ENCODE data around the gene CYP1B1.
"Not testable (repeated sequence)": the region's sequence is repeated elsewhere in the genome, so short reads cannot be mapped to it uniquely, and the experiment has no call there.

Gene CYP1B1

DNA sequence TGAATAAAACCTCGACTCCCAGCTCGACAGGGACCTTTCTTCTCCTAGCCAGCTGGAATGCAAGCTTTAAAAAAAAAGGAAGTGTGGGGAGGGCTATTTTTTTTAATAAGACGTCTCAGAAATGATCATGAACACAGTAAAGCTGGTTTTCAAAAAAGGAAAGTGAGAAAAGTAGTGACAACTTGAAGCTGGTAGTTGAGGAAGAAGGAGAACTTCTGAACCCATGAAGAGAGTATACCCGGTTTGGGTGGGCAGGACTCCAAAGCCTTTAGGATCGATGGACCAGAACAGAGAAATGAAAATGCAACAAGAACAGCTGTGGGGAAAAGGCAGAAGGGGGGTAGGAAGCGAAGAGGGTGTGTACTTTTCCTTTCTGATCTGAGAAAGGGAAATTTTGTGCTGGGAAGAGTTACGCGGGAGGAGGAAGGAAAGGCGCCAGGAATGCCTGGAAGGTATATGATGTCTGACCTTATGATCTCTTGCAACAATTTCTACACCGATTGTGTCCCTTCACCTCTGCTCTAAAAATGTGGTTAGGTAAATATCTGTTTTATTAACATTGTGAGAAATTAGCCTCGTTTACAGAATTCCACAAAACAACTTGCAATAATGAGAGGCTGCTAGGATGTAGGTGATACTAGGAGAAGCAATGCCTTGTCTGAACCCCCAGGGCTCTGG, 22.6 kb upstream of the CYP1B1 start:
- DNase-seq: no peak

- DNase-seq: no peak
Observed at GRCh38 chr2:38097988-38098385, 22.0 kb upstream of the CYP1B1 start.

DNA sequence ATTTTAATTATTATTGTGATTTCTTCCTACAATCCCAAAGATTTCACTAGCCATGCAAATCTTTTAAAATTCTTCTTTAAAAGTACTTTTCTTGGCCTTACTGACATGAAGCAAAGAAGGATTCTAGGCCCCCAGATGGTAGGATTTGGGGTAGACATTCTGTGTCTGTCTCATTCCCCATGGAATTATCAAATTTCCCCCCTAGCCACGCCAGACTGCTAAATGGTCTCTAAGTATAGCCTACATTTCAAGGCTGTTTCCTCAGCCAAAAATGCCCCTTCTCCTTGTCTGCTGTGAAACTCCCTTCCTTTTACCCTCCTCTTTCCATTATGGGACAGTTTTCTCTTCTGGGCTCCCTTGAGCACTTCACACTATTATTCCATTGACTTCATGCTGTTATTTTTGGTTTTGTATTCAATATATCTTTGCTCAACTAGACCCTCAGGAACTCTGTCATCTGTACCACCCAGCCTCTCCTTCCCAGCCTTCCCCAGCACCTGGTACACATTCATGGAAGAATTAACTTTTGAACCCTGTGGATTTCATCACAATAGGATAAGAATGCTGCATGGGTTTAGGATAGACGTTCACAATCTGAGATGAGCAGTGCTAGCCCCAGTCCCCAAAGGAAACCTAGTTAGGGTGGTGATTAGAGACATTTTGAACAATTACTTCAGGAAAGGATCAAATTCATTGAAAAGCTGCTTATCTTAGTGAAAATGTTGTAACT, 21.5 kb upstream of the CYP1B1 start:
- DNase-seq: no peak

GRCh38 chr2:38095996-38096861, 20.3 kb upstream of the CYP1B1 start:
- no peak for DNase-seq

- DNase-seq: no peak
Observed at GRCh38 chr2:38095079-38095995, 19.4 kb upstream of the CYP1B1 start.

- DNase-seq: no peak
Observed at GRCh38 chr2:38093527-38094165, 17.7 kb upstream of the CYP1B1 start.

DNA sequence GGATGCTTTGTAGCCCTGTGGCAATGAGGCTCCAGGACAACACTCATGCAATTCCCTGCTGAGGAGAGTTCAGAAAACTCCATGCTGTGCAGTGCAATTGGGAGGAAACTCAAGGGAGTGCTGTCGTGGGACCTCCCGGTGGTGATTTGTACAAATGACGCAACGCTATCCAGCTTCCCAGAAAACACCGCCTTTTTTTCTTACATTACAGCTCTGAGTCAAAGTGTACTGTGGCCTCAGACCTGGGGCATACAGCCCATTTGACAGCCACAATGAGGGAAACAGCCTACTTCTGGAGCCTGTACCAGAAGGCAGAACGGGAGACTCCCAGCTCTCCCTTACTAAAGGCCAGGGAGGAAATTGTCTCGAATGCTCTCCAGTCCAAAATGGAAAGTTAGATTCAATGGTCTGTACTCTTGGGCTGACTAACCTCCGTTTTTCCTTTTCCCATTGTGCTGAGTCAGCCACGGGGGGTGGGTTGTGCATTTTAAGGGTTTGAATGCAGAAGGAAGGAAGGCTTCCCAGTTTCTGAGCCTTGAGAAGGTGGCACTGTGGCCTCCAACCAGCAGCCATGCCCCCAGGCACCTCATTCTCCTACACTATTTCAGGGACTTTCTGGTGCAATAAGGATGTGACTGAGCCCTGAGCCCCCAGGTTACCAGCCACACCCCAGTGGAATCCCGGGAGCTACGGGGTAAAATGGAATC, 16.4 kb upstream of the CYP1B1 start:
- no peak for DNase-seq

DNA sequence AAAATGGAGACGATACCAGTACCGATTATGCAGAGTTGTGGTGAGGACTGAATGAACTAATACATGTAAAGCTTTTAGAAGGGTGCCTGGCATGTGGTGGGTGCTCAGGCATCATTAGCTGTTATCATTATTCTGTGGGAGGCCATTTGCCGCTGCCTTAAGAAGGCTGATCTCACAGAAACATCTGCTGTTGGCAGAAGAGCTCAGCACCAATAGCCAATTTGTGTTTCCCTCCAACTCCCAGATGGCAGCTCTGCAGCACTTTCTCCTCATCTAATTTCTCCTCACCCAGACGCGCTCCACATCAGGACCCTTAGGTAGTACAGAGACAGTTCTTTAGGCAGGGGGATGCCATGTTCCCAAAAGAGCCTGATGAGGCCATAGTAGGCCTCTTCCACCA, 15.8 kb upstream of the CYP1B1 start:
- DNase-seq: no peak

- no peak for DNase-seq
Observed at GRCh38 chr2:38090928-38091327, 15.0 kb upstream of the CYP1B1 start.

DNA sequence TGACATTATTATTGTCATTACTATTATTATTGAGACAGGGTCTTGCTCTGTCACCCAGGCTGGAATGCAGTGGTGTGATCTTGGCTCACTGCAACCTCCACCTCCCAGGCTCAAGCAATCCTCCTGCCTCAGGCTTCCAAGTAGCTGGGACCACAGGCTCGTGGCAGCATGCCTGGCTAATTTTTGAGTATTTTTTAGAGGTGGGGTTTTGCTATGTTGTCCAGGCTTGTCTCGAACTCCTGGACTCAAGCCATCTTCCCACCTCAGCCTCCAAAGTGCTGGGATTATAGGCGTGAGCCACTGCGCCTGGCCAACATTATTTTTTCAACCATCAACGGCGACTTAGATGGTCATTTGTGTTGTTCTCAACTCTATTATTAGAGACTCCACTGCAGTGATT, 14.3 kb upstream of the CYP1B1 start:
- DNase-seq: not testable (repeated sequence)

DNA sequence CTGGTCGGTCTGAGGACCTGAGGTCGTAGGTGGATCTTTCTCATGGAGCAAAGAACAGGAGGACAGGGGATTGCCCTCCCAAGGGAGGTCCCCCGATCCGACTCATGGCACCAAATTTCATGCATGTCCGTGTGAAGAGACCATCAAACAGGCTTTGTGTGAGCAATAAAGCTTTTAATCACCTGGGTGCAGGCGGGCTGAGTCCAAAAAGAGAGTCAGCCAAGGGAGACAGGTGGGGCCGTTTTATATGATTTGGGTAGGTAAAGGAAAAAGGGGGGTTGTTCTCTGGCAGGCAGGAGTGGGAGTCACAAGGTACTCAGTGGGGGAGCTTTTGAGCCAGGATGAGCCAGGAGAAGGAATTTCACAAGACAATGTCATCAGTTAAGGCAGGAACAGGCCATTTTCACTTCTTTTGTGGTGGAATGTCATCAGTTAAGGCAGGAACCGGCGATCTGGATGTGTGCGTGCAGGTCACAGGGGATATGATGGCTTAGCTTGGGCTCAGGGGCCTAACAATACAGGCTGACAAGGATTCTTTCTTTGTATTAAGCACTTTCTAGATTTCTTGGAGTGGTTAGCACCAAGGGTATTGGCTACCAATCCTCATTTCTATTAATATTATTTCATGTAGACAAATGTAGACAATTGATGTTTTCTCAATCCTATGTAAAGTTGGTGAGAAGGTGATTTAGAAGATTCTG, 10.2 kb upstream of the CYP1B1 start:
- not testable (repeated sequence) for DNase-seq

- not testable (repeated sequence) for DNase-seq
Observed at GRCh38 chr2:38084556-38084955, 8.6 kb upstream of the CYP1B1 start.

DNA sequence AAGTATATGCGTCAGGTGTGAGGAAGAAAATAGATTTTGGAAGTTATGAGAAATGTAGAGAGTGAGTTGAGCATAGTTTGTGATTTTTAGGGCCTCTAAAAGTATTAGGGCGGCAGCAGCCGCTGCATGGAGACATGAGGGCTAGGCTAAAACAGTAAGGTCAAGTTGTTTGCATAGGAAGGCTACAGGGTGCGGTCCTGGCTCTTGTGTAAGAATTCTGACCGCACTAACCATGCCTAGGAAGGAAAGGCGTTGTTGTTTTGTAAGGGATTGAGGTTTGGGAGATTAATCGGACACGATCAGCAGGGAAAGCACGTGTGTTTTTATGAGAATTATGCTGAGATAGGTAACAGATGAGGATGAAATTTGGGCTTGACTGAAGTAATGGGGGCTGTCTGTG, 6.8 kb upstream of the CYP1B1 start:
- not testable (repeated sequence) for DNase-seq

- DNase-seq: no peak
Observed at GRCh38 chr2:38080346-38080745, 4.4 kb upstream of the CYP1B1 start.

DNA sequence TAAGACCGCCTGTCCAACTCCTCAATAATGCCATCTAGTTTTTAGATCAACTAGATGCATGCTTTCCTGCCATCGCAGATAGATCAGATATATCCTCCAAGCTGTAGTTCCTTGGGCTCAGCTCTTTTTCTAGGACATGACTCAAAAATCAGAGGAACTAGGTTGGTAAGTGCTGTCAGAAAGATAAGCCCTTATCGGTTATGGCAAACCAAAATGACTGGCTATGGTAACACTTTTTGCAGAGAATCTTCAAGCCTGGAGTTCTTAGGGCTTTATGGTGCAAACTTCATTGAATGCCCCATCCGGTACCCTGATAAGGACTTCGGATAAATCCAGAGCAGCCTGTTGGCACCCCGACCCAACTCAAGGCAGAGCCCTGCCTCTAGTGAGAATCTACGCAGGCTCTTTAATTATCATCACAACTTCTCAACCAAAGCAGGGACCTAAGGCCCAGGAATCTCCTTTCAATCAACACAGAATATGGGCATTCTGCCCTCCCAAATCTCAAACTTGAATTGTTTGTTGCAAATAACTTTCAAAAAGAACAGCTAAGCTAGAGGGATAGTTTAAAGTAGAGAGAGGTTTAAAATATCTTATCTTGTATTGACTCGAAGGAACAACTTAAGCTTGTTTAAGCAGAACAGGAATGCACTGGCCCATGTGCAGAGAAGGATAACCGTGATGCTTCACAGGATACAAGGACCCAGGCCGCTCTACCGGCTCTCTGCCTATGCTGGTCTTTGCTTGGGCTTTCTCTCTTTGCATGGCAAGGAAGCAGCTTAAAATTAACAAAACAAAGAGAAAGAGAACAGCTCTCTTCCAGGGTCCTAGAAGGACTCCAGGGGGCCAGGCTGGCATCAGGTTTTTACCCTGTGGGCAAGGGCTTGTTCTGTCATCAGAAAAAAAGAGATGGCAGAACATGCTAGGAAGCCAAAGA, 3.4 kb upstream of the CYP1B1 start:
- DNase-seq: no peak

DNA sequence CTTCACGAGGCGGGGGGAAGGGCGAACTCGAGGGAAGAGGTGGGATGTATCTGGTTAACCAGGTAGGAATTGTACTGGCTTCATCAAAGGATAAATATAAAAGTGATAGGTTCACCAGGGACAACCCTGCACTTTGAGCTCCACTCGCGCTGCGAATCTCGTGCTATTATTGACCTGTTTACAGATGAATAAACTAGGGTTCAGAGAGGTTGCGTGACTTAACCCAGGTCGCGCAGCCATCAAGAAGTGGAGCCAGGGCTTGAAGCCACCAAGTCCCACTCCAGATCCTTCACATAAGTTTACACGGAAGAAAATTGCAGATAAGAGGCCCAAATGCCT, 1.4 kb upstream of the CYP1B1 start:
- no peak for DNase-seq

DNA sequence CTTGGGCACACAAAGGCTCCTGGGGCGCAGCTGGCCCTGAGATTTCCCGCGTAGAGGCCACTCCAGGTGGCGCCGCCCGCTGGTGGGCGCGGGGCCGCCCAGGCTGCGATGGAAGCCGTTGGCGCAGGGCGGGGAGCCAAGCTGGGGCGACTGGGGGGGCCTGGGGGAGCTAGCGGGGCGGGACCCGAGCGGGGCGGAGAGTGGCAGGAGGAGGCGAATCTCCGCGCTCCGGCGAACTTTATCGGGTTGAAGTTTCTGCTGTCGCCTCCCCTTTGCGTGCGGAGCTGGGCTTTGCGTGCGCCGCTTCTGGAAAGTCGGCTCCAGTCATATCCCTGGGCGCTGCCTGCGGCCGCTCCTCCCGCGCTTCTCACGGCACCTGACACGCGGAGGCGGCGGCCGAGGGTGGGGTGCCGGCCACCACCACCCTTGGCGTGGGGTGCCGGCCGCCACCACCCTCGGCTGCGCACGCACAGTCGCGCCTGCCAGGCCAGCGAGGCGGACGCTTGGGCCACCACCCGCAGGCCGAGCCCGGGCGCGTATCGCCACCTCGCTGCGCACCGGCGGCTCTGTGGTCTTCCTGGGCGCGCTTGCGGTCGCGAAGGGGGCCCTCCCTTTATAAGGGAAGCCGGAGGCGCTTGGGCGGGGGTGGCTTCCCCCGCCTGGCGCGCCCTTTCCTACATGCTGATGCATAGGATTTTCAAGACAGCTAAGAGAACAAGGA, 919 bp upstream of the CYP1B1 start:
- DNase-seq: peak; percentile 76 to 87

- peak; percentile 72 to 73 for DNase-seq
Observed at GRCh38 chr2:38076152-38076709, 280 bp upstream of the CYP1B1 start.
